Measurements from ENCODE around the gene PIP4K2C.
"Not testable (repeated sequence)": the region's sequence is repeated elsewhere in the genome, so short reads cannot be mapped to it uniquely, and the experiment has no call there.

Gene PIP4K2C

DNA sequence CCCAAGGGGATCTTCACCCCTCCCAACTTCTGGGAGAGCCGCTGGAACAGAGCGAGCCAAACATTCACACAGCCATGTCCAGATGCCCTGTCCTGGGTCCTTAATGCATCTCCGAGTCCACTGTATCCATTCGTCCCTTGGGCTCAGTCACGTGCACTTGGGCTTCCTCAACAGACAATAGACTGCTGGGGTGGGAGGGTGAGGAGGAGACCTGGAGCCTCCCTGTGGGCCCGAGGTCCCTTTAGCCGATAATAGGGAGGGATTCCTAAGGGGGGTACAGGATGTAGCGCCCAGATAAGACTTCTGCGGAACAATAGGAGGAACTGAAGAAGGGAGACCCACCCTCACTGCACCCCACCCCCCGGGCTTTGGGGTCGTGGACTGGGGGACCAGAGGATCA lies 26.9 kb downstream of the PIP4K2C start:
- H3K27ac ChIP-seq: no peak overlapping the region
- no peak overlapping the region for H3K4me3 ChIP-seq

- H3K4me3 ChIP-seq, H3K27ac ChIP-seq: not testable (repeated sequence)
Observed at GRCh38 chr12:57618431-57618830, 27.4 kb downstream of the PIP4K2C start.

DNA sequence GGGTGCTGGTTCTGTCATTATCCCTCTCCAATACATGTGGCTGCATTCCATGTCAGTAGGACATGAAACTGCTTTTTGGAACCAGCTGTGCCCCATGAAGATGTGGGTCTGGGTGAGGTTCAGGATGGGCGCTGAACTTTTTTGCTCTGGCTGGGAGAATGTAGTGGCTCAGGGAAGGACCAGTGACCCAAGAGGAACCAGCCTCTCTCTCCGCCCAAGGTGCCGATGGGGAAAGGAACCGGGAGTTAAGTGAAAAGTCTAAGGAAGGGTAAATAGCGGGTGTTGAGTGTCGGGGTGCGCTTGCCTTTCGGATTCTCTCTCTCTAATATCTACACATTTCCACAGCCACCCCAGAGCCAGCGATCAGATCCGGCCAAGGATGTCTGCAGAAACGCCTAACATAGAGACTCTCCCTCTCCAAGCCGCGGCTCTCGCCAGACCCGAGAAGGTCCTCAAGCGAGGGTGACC lies 28.0 kb downstream of the PIP4K2C start:
- Histone ChIP-seq H3K4me3 (no peak overlapping the region), H3K27ac (no peak overlapping the region)

DNA sequence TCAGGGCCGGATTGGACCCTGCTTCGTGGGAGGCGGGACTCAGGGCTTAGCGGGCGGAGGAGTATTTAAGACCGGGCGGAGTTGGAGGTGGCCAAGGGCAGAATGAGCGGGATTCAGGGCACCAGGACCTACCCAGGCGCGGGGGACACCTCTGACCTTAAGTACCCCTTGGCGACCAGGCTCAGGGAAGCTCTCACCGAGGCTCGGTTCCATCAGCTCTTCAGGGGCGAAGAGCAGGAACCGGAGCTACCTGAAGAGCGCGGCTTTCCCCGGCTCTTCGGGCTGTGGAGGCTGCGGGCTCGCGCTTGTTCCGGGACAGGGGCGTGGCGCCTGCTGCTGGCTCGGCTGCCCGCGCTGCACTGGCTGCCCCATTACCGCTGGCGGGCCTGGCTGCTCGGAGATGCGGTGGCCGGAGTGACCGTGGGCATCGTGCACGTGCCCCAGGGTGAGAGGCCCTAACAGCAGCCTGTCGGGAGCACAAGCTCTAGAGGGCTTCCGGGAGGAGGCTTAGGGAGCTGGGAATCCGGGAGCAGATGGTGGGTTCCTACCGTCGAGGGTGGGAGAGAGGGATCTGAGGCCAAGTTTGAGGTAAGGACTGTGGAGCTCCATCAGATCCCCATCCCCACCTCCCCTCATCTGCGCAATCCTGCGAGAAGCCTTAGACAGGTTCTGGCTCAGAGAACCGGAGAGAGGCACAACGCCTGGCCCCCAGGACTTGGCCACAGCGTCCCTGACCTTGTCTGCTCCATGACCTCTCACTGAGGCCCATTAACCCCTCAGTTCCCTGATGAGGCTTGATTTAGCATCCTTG lies 28.6 kb downstream of the PIP4K2C start:
- no peak overlapping the region for H3K4me3 ChIP-seq

DNA sequence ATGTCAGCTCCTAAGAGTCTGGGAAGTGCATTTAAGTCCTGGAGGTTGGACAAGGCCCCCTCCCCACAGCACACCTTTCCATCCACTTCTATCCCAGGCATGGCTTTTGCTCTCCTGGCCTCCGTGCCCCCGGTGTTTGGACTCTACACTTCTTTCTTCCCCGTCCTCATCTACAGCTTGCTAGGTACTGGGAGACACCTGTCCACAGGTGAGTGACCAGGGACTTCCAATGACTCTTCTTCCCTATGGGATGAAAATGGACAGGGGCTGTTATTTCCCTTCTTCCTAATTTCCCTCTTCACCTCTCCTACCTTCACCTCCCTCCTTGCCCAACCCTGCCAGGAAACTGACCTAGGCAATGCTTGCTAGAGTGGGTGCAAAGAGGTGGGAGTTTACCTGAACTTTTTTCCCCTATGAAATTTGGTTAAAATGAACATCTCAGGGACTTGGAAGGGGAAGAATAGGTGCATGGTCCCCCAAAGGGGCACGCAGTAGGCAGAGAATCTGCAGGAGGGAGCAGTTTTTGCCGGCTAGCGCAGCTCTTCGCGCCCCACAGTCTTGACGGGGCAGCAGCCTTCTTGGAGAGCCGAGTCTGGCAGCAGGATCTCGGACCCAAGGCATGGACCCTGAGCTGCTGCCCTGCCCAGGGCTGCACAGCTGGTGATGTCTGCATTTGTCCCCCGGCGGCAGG lies 29.4 kb downstream of the PIP4K2C start:
- Histone ChIP-seq H3K27ac (no peak overlapping the region), H3K4me3 (peak overlapping the region in 3 of 7 experiments; percentile 6 to 18 (median 16))

More for the DNA sequence above, 28.6 kb downstream of the PIP4K2C start:
- H3K27ac ChIP-seq: no peak overlapping the region

DNA sequence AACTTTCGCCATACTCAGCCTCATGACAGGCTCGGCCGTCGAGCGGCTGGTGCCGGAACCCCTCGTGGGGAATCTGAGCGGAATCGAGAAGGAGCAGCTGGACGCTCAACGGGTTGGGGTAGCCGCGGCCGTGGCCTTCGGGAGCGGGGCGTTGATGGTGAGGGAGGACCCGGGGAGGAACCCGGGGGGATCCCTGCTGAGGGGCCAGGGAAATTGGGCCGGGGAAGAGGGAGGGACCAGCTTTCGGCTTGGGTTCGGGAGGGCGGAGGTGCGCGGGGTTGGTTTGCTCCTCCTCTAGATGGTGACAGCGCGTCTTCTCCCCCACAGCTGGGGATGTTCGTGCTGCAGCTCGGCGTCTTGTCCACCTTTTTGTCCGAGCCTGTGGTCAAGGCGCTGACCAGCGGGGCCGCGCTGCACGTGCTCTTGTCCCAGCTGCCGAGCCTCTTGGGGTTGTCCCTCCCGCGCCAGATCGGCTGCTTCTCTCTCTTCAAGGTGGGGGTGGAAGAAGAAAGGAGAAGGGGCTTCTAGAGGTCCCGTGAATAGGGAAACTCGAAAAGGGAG lies 30.0 kb downstream of the PIP4K2C start:
- no peak overlapping the region for H3K27ac ChIP-seq
- peak overlapping the region in 6 of 7 experiments; percentile 2 to 18 (median 10) for H3K4me3 ChIP-seq

DNA sequence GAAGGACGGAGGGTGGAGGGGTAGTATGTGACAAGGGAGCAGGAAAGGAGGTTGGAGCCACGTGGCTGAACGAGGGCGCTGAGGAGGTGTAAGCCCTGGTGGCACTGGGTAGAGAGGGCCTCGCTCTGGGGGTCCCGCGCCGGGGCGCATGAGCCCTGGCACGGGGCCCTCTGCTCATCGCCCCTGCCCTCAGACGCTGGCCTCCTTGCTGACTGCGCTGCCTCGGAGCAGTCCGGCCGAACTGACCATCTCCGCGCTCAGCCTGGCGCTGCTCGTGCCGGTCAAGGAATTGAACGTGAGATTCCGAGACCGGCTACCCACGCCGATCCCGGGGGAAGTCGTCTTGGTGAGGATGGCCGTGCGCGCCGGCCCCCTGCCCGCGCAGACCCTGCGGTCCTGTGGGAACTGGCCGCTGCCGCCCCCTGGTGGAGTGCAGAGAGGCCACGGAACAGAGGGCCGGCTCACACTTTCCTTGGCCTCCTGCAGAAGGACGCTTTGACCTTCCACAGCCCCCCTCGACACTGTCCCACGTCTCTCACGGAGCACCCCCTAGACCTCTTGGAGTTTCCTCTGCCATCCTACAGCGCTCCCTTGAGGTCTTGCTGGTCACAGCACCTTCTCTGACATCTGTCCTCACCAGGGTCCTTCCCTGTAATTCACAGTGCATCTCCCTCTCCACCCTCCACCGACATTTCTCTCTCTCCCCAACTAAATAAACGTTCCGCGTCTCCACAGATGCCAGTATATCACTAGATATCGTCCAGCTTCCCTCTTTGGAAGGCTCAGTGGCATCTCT lies 30.7 kb downstream of the PIP4K2C start:
- Histone ChIP-seq H3K27ac (no peak overlapping the region), H3K4me3 (peak overlapping the region; percentile 2 to 23 (median 13))

GRCh38 chr12:57622293-57623245 lies 31.6 kb downstream of the PIP4K2C start:
- no peak overlapping the region for H3K4me3 ChIP-seq
- H3K27ac ChIP-seq: no peak overlapping the region

GRCh38 chr12:57623385-57623784 lies 32.4 kb downstream of the PIP4K2C start:
- Histone ChIP-seq H3K4me3 (no peak overlapping the region), H3K27ac (no peak overlapping the region)

DNA sequence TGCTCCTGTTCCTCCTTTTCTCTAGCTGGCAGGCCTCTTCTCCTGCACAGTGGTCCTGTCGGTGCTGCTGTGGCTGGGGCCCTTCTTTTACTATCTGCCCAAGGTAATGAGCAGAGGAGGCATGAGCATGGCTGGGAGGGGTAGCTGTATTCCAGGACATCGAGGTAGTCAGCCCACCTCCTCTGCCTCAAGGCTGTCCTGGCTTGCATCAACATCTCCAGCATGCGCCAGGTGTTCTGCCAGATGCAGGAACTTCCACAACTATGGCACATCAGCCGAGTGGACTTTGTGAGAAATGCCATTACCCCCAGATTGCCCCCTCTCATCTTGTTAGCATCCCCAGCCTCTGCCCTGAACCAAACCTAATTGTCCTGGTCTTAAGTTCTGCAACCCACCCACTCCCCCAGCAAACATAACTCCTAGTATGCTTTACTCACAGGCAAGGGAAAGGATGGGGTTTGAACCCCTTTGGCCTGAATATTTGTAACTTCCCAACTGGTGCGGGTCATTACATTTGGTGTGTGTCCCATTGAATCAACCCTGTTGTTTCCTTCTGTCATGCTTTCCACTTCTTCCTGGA lies 32.9 kb downstream of the PIP4K2C start:
- no peak overlapping the region for H3K27ac ChIP-seq

DNA sequence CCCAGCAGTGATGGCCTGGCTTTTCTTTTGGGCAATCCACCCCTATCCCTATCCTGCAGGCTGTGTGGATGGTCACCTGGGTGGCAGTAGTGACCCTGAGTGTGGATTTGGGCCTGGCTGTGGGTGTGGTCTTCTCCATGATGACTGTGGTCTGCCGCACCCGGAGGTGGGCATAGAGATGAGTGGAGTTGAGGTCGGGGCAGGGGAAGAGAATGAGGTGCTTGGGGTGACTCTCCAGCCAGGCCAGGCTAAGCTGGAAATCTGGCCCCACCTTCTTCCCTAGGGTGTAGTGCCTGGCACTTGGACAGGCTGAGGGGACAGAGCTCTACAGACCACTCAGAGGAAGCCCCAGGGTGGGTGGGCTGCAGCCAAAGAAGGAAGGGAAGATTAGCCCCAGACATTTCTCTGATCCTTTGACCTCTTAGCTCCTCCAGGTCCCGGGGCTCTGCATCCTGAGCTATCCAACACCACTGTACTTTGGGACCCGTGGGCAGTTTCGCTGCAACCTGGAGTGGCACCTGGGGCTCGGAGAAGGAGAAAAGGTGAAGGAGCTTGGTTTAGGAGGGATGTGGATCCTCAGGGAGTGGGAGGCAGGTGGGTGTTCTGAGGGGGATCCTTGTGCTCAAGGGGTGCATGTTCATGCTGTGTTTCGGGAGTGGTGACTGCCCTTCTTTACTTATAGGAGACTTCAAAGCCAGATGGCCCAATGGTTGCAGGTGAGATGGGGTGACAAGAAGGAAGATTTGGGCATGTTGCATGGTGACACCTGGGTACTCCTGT lies 33.6 kb downstream of the PIP4K2C start:
- no peak overlapping the region for H3K27ac ChIP-seq
- H3K4me3 ChIP-seq: no peak overlapping the region

More for the DNA sequence above, 32.9 kb downstream of the PIP4K2C start:
- no peak overlapping the region for H3K4me3 ChIP-seq

DNA sequence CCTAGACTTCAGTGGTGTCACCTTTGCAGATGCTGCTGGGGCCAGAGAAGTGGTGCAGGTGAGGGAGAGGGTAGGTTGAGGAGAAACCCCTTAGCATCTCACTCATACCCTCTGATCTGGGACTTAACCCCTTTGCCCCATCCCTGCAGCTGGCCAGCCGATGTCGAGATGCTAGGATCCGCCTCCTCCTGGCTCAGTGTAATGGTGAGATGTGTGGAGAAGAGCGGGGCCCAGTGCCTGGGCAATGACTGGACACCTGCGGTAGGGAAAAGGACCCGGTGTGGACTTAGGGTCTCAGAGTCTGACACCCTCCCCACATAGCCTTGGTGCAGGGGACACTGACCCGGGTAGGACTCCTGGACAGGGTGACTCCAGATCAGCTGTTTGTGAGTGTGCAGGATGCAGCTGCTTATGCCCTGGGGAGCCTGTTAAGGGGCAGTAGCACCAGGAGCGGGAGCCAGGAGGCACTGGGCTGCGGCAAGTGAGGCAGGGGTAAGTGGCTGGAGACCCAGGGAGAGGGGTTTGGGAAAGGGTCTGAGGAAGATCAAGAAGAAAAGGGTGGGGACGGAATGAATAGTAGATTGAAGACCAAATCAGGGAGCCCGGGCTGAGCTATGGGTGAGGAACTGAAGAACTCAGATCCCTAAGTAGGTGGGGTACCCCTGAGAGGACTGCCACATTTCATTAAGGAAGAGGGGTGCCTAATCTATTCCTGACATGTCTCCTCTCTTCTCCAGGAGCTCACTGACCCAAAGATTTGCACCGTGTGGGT lies 34.5 kb downstream of the PIP4K2C start:
- Histone ChIP-seq H3K27ac (no peak overlapping the region), H3K4me3 (no peak overlapping the region)

GRCh38 chr12:57626111-57626920 lies 35.3 kb downstream of the PIP4K2C start:
- H3K27ac ChIP-seq: no peak overlapping the region
- no peak overlapping the region for H3K4me3 ChIP-seq

DNA sequence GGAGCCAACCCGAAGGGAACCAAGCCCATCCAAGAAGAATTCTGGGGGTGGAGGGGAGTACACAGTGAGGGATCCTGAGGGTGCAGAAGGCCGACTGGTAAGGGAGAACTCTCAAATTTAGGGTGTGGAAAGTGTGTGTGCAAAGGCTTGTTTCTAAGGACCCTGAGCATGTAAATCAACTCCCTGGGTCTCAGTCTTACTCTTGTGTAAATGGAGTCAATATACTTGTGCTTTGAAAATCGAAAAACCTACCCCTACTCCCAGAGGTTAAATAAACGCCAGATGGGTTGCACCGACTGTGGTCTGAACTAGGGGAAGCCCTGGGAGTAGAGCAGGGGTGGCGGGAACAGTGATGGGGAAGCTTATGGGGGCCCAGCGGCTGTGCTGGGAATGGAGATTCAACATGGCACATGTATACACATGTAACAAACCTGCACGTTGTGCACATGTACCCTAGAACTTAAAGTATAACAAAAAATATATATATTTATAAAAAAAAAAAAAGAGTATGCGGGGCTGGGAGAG lies 36.0 kb downstream of the PIP4K2C start:
- no peak overlapping the region for H3K4me3 ChIP-seq
- H3K27ac ChIP-seq: no peak overlapping the region

DNA sequence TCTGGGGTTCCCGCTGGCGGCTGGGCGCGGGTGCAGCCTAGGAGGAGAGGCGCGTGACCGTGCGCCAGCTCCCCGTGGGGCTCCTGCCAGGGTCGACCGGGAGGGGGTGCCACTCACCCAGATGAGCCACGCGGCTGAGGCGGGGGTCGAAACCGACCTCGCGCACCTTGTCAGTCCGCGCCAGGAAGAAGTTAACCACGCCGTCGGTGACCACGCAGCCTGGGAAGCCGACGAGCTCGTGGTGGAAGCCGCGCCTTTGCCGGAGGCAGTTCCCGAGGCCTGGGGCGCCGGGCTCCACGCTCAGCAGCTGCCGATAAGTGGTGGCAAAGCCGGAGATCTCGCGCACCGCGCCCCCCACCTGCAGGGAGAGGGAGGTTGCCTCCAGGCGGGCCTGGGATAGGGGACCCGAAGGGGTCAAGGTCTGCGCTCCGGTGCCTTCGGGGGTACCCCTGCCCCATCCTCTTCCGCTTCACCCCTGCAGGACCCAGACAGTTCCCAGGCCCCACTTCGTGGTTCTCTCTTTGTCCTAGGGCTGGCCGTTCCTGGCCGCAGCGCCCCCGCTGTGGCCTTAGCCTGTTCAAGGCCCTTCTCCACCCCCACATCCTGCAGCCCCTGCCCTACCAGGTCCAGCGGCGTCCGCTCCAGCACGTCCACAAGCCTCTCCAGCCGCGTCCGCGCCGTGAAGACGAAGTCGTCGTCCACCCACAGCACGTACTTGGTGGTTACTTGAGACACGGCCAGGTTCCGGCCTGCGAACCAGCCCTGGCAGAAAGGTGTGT lies 36.7 kb downstream of the PIP4K2C start:
- Histone ChIP-seq H3K27ac (no peak overlapping the region), H3K4me3 (no peak overlapping the region)

Measured in skin epidermis (tissue), 12 donors.